IPS-NIHi11 (cell line): ENCODE data around the gene CAMTA1.

Source experiments
- DNase-seq: peaks from one replicate; pipeline ENCODE4 v3.0.0; 2012; ENCODE audit warnings: mixed read lengths, low spot score

CAMTA1 gene

GRCh38 chr1:6979003-6979613 is 193.9 kb downstream of the CAMTA1 start:
- DNase-seq, result peak; percentile 47

GRCh38 chr1:6981595-6981994 is 196.3 kb downstream of the CAMTA1 start:
- no peak for DNase-seq

GRCh38 chr1:6982443-6982842 is 197.2 kb downstream of the CAMTA1 start:
- no peak for DNase-seq

- no peak for DNase-seq
Measured at GRCh38 chr1:6982860-6983259, 197.6 kb downstream of the CAMTA1 start.

- DNase-seq, result no peak
Measured at GRCh38 chr1:6984536-6984935, 199.3 kb downstream of the CAMTA1 start.

GRCh38 chr1:6984986-6985385 is 199.7 kb downstream of the CAMTA1 start:
- DNase-seq, result no peak

GRCh38 chr1:6985549-6986276 is 200.5 kb downstream of the CAMTA1 start:
- no peak for DNase-seq

GRCh38 chr1:6986281-6986680 is 201.0 kb downstream of the CAMTA1 start:
- DNase-seq, result no peak

- no peak for DNase-seq
Measured at GRCh38 chr1:6987940-6988339, 202.7 kb downstream of the CAMTA1 start.

- no peak for DNase-seq
Measured at GRCh38 chr1:6988796-6989195, 203.5 kb downstream of the CAMTA1 start.

- DNase-seq, result no peak
Measured at GRCh38 chr1:6989212-6990159, 204.2 kb downstream of the CAMTA1 start.

- no peak for DNase-seq
Measured at GRCh38 chr1:6991266-6991665, 206.0 kb downstream of the CAMTA1 start.

- no peak for DNase-seq
Measured at GRCh38 chr1:6995789-6996188, 210.5 kb downstream of the CAMTA1 start.

- DNase-seq, result no peak
Measured at GRCh38 chr1:6996371-6996770, 211.1 kb downstream of the CAMTA1 start.

GRCh38 chr1:6996866-6997265 is 211.6 kb downstream of the CAMTA1 start:
- no peak for DNase-seq

- DNase-seq, result peak; percentile 51
Measured at GRCh38 chr1:6998267-6998666, 213.0 kb downstream of the CAMTA1 start.

GRCh38 chr1:6999826-7000225 is 214.6 kb downstream of the CAMTA1 start:
- no peak for DNase-seq

- DNase-seq, result no peak
Measured at GRCh38 chr1:7000720-7001119, 215.5 kb downstream of the CAMTA1 start.

- no peak for DNase-seq
Measured at GRCh38 chr1:7002728-7003127, 217.5 kb downstream of the CAMTA1 start.

GRCh38 chr1:7003676-7004075 is 218.4 kb downstream of the CAMTA1 start:
- no peak for DNase-seq

- no peak for DNase-seq
Measured at GRCh38 chr1:7004181-7004580, 218.9 kb downstream of the CAMTA1 start.

- DNase-seq, result no peak
Measured at GRCh38 chr1:7005762-7006161, 220.5 kb downstream of the CAMTA1 start.
